IPS-18a (cell line): ENCODE measurements around the gene SYT1.

Experiments
- H3K27ac ChIP-seq: one replicate; pipeline ENCODE4 v1.5.1; 2013; ENCODE audit warnings: low read length
- H3K27me3 ChIP-seq: one replicate; pipeline ENCODE4 v1.6.1; 2013; ENCODE audit warnings: mild to moderate bottlenecking, low read length; ENCODE audit not compliant: control insufficient read depth, insufficient read depth
- H3K36me3 ChIP-seq: one replicate; pipeline ENCODE4 v1.6.1; 2013; ENCODE audit warnings: low read depth, low read length; ENCODE audit not compliant: control insufficient read depth
- H3K4me1 ChIP-seq: one replicate; pipeline ENCODE4 v1.6.1; 2013; ENCODE audit warnings: low read depth, low read length; ENCODE audit not compliant: control insufficient read depth
- H3K4me3 ChIP-seq: one replicate; pipeline ENCODE4 v1.5.1; 2013; ENCODE audit warnings: low read length
- H3K9ac ChIP-seq: one replicate; pipeline ENCODE4 v1.6.1; 2013; ENCODE audit warnings: mild to moderate bottlenecking, low read length, moderate library complexity
- H3K9me3 ChIP-seq: one replicate; pipeline ENCODE4 v1.6.1; 2013; ENCODE audit warnings: low read depth, low read length; ENCODE audit not compliant: control insufficient read depth

The SYT1 gene

GRCh38 chr12:78977304-78977867, 112.8 kb downstream of the SYT1 start:
- Histone ChIP-seq H3K27ac (no peak overlapping the region), H3K9me3 (no peaks in the 10 kb centered on the region), H3K27me3 (no peaks in the 10 kb centered on the region), H3K4me1 (no peaks in the 10 kb centered on the region), H3K9ac (no peak overlapping the region), H3K4me3 (no peak overlapping the region), H3K36me3 (peaks cover 5% of the 10 kb centered on the region)

- no peak overlapping the region for H3K9ac ChIP-seq
- H3K4me3 ChIP-seq, result no peak overlapping the region
- no peaks in the 10 kb centered on the region for H3K27me3 ChIP-seq
- H3K4me1 ChIP-seq, result peaks cover 5% of the 10 kb centered on the region
- H3K36me3 ChIP-seq, result no peaks in the 10 kb centered on the region
- H3K27ac ChIP-seq, result no peak overlapping the region
- no peaks in the 10 kb centered on the region for H3K9me3 ChIP-seq
Measured at GRCh38 chr12:78994168-78994791, 129.7 kb downstream of the SYT1 start.

GRCh38 chr12:79000501-79000900, 135.9 kb downstream of the SYT1 start:
- H3K9ac ChIP-seq, result no peak overlapping the region
- no peaks in the 10 kb centered on the region for H3K27me3 ChIP-seq
- H3K9me3 ChIP-seq, result no peaks in the 10 kb centered on the region
- H3K27ac ChIP-seq, result no peak overlapping the region
- no peaks in the 10 kb centered on the region for H3K36me3 ChIP-seq
- H3K4me3 ChIP-seq, result no peak overlapping the region
- H3K4me1 ChIP-seq, result peaks cover 17% of the 10 kb centered on the region

GRCh38 chr12:79001404-79001803, 136.8 kb downstream of the SYT1 start:
- Histone ChIP-seq H3K9ac (no peak overlapping the region), H3K4me1 (peaks cover 17% of the 10 kb centered on the region), H3K27me3 (no peaks in the 10 kb centered on the region), H3K4me3 (no peak overlapping the region), H3K9me3 (no peaks in the 10 kb centered on the region), H3K27ac (no peak overlapping the region), H3K36me3 (no peaks in the 10 kb centered on the region)

GRCh38 chr12:79006306-79006705, 141.7 kb downstream of the SYT1 start:
- H3K4me3 ChIP-seq, result no peak overlapping the region
- peaks cover 16% of the 10 kb centered on the region for H3K4me1 ChIP-seq
- H3K27ac ChIP-seq, result no peak overlapping the region
- H3K9me3 ChIP-seq, result no peaks in the 10 kb centered on the region
- no peaks in the 10 kb centered on the region for H3K36me3 ChIP-seq
- no peaks in the 10 kb centered on the region for H3K27me3 ChIP-seq
- no peak overlapping the region for H3K9ac ChIP-seq

GRCh38 chr12:79008591-79008990, 144.0 kb downstream of the SYT1 start:
- Histone ChIP-seq H3K4me3 (no peak overlapping the region), H3K36me3 (no peaks in the 10 kb centered on the region), H3K27me3 (no peaks in the 10 kb centered on the region), H3K27ac (no peak overlapping the region), H3K4me1 (no peaks in the 10 kb centered on the region), H3K9me3 (no peaks in the 10 kb centered on the region), H3K9ac (no peak overlapping the region)

- Histone ChIP-seq H3K9ac (no peak overlapping the region), H3K36me3 (no peaks in the 10 kb centered on the region), H3K27me3 (no peaks in the 10 kb centered on the region), H3K4me3 (no peak overlapping the region), H3K27ac (no peak overlapping the region), H3K4me1 (no peaks in the 10 kb centered on the region), H3K9me3 (no peaks in the 10 kb centered on the region)
Measured at GRCh38 chr12:79012636-79013035, 148.1 kb downstream of the SYT1 start.

GRCh38 chr12:79016181-79016580, 151.6 kb downstream of the SYT1 start:
- no peaks in the 10 kb centered on the region for H3K27me3 ChIP-seq
- H3K36me3 ChIP-seq, result no peaks in the 10 kb centered on the region
- H3K27ac ChIP-seq, result no peak overlapping the region
- no peak overlapping the region for H3K4me3 ChIP-seq
- no peak overlapping the region for H3K9ac ChIP-seq
- H3K4me1 ChIP-seq, result no peaks in the 10 kb centered on the region
- H3K9me3 ChIP-seq, result no peaks in the 10 kb centered on the region

- Histone ChIP-seq H3K27me3 (no peaks in the 10 kb centered on the region), H3K27ac (no peak overlapping the region), H3K9me3 (no peaks in the 10 kb centered on the region), H3K36me3 (no peaks in the 10 kb centered on the region), H3K4me1 (no peaks in the 10 kb centered on the region), H3K4me3 (no peak overlapping the region), H3K9ac (no peak overlapping the region)
Measured at GRCh38 chr12:79019672-79020071, 155.1 kb downstream of the SYT1 start.

GRCh38 chr12:79020106-79020505, 155.5 kb downstream of the SYT1 start:
- Histone ChIP-seq H3K4me3 (no peak overlapping the region), H3K27ac (no peak overlapping the region), H3K9ac (no peak overlapping the region)

GRCh38 chr12:79021021-79021420, 156.4 kb downstream of the SYT1 start:
- Histone ChIP-seq H3K36me3 (no peaks in the 10 kb centered on the region), H3K9me3 (no peaks in the 10 kb centered on the region), H3K4me1 (no peaks in the 10 kb centered on the region), H3K27ac (no peak overlapping the region), H3K4me3 (no peak overlapping the region), H3K27me3 (no peaks in the 10 kb centered on the region), H3K9ac (no peak overlapping the region)

More at GRCh38 chr12:79020106-79020505, 155.5 kb downstream of the SYT1 start:
- no peaks in the 10 kb centered on the region for H3K4me1 ChIP-seq
- H3K9me3 ChIP-seq, result no peaks in the 10 kb centered on the region
- no peaks in the 10 kb centered on the region for H3K27me3 ChIP-seq
- H3K36me3 ChIP-seq, result no peaks in the 10 kb centered on the region

- H3K9me3 ChIP-seq, result no peaks in the 10 kb centered on the region
- no peaks in the 10 kb centered on the region for H3K27me3 ChIP-seq
- H3K4me1 ChIP-seq, result no peaks in the 10 kb centered on the region
- H3K36me3 ChIP-seq, result no peaks in the 10 kb centered on the region
- no peak overlapping the region for H3K9ac ChIP-seq
- H3K27ac ChIP-seq, result no peak overlapping the region
- H3K4me3 ChIP-seq, result no peak overlapping the region
Measured at GRCh38 chr12:79023261-79023660, 158.7 kb downstream of the SYT1 start.
